GM19324 (cell line): Measurements from ENCODE around the gene MYO10.
"Not testable (repeated sequence)": the region's sequence is repeated elsewhere in the genome, so short reads cannot be mapped to it uniquely, and the experiment has no call there.

Experiments
- ATAC-seq: cut with Tn5 transposase; IDR thresholded peaks from one replicate; pipeline ENCODE4 v1.9.1; 2021; ENCODE audit warnings: mild to moderate bottlenecking, moderate library complexity; ENCODE audit not compliant: unreplicated experiment, low FRiP score

The MYO10 gene

GRCh38 chr5:16889972-16890519 lies 46.0 kb downstream of the MYO10 start:
- ATAC-seq, result no peak

- no peak for ATAC-seq
Observed at GRCh38 chr5:16889203-16889971, 46.7 kb downstream of the MYO10 start.

DNA sequence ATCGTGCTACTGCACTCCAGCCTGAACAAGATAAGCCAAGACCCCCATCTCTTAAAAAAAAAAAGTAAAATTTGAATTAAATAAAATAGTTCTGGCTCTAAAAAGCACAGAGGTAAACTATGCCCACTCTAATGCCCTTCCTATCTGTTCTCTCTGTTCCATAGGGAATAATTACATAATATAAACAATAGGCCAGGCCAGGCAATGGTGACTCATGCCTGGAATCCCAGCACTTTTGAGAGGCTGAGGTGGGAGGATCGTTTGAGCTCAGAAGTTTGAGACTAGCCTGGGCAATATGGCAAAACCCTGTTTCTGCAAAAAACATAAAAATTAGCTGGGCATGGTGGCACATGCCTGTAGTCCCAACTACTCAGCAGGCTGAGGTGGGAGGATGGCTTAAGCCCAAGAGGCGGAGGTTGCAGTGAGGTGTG lies 47.4 kb downstream of the MYO10 start:
- ATAC-seq, result no peak

DNA sequence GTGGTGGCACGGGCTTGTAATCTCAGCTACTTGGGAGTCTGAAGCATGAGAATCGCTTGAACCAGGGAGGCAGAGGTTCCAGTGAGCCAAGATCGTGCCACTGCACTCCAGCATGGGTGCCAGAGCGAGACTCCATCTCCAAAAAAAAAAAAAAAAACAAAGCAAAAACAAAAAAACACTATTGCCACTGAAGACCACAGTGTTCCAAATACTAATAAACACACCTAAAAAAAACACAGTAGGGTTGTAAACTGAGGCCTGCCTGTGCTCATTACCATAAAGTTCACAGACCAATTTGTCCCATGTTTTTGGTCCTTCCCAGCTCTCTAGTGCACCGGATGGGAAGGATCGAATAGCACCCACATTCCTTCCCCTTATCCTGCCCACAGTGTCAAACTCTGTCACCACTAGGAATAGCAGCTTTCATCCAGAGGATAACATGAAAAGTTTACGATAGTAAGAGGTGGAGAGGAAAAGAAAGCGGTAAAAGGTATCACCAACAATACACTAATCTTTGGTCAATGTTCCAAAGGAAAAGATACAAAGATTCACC lies 49.2 kb downstream of the MYO10 start:
- no peak for ATAC-seq

DNA sequence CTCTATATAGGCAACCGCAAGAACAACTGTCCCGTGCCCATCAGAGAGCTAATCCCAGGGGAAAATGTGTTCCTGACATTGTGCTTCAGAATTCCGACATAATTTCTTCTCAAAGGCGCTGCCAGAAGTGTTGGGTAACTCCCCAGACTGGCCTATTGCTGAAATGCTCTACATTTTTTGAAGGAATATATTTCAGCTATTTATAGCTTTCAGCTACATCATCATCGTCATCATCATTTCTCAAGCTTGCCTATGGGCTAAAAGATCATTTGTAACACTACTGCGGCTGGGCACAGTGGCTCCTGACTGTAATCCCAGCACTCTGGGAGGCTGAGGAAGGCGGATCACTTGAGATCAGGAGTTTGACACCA lies 49.7 kb downstream of the MYO10 start:
- no peak for ATAC-seq

DNA sequence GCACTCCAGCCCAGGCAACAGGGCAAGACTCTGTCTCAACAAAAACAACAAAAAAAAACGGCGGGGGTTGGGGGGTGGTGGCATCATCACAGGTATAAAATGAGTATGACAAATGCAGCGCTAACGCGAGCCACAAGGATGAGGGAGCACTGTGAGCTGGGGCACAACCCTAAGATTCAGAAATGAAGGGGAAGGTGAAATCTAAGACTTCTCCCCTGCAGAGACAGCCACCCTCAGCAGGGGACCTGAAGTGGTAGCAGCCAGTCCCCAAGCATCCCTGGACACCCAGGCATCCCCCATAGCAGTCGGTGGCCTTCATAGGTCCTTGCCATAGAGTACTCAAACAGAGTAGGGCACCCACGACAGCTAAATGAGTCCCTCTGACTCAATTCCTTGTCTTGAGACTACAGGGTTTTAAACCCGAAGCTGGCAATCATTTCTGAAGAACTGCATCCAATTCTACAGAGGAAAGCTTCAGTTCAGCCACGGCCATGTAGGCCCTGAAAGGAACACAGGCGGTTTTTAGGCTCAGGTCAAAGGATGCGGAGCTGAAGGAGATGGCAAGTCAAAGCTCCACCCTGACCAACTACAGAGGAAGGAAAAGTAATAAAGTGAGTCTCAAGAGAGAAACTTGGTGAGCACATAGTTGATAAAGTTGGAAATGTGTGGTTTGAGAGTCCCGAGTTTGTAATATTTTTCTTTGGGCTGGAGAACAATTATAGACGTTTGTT lies 50.3 kb downstream of the MYO10 start:
- ATAC-seq, result no peak

- no peak for ATAC-seq
Observed at GRCh38 chr5:16884595-16884994, 51.5 kb downstream of the MYO10 start.

- no peak for ATAC-seq
Observed at GRCh38 chr5:16883806-16884205, 52.3 kb downstream of the MYO10 start.

GRCh38 chr5:16883176-16883575 lies 52.9 kb downstream of the MYO10 start:
- ATAC-seq, result no peak

GRCh38 chr5:16881251-16881650 lies 54.8 kb downstream of the MYO10 start:
- ATAC-seq, result no peak

DNA sequence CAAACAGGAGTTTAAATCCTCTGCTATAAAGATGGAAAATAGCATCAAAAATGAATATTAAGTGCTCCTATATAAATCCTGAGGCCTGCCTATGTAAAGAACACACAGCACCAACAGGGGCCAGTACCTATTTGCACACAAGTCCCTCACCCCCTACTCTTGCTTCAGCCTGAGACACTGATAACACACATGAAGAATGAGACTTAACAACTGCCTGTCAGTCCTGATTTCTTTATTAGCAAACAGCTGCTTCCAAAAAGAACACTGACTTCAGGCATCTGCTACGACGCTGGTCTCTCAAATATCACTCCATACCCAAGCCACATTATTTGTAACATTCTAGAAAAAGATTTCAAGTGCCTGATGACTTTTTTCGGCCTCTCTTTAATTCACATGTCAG lies 55.5 kb downstream of the MYO10 start:
- ATAC-seq, result no peak

DNA sequence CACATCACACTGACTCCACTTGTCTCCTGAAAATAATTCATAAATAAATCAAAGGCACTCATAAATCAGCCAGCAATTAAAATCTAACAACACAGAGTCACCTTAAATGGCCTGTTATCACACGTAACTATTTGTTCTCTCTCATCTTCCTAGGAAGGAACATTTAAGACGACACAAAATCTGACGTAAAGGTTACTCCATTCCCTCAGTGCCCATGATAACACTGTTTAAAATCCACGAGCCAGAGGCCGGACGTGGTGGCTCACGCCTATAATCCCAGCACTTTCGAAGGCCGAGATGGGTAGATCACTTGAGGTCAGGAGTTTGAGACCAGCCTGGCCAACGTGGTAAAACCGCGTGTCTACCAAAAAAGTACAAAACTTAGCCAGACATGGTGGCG lies 56.4 kb downstream of the MYO10 start:
- ATAC-seq, result no peak

- ATAC-seq, result no peak
Observed at GRCh38 chr5:16879191-16879590, 56.9 kb downstream of the MYO10 start.

- no peak for ATAC-seq
Observed at GRCh38 chr5:16877267-16877935, 58.7 kb downstream of the MYO10 start.

GRCh38 chr5:16874424-16874823 lies 61.7 kb downstream of the MYO10 start:
- ATAC-seq, result not testable (repeated sequence)

GRCh38 chr5:16871746-16872339 lies 64.2 kb downstream of the MYO10 start:
- no peak for ATAC-seq

DNA sequence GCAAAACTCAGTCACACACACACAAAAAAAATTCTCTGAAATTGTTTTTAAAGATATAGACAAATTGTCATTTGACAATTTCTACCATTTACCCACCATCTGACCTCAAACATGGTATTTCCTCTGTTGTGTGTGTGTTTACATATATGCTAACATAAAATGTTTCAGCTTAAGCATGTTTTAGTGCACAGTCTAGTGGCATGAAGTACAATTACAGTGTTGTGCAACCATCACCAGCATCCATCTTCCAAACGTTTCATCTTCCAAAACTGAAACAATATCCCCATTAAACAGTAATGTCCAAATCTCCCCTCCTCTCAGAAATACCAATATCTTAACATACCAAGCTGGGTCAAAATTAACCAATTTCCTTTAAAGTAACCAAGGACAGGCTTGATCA lies 65.2 kb downstream of the MYO10 start:
- ATAC-seq, result no peak

DNA sequence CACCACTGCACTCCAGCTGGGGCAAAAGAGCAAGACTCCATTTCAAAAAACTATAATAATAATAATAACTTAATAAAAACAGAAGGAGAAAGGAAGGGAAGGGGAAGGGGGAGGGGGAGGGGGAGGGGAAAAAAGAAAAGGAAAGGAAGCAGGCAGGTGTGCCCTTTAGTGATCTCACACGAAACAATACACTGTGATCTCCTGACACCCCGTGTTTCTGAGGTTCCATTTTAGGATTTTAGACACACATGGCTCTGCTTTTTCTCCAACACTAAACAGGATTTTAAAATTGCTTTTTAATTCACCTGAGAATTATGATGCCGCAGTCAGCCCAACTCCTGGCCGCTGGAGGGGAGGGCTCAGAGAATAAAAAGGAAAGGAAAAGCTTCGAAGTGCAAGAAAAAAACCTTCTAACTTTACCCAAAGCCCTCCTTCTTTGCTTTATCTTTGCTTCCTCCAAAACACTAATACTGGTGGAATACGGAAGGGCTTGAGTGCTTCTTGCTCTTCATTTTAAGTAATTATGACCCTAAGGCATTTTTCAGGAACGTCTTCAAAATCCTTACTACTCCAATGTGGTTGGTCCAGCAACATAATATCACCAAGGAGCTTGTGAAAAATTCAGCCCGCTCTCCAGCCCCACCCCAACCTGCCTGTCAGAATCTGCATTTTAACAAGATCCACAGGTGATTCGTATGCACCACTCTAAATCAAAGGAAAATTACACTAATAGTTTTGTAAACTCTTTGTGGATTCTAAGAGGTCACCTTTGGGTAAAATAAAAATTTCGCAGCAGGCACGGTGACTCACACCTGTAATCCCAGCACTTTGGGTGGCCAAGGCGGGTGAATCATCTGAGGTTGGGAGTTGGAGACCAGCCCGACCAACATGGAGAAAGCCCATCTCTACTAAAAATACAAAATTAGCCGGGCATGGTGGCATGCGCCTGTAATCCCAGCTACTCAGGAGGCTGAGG lies 66.0 kb downstream of the MYO10 start:
- no peak for ATAC-seq

- ATAC-seq, result no peak
Observed at GRCh38 chr5:16867577-16867953, 68.5 kb downstream of the MYO10 start.
